ENCODE results near the gene MBP.
A peak's percentile ranks its signal among the peaks of the same experiment; 100 is the strongest.

The MBP gene

GRCh38 chr18:77093586-77093985, 39.0 kb downstream of the MBP start:
- H3K27ac Mint-ChIP-seq: peak overlapping the region; percentile 21
- no peak overlapping the region for H3K4me3 Mint-ChIP-seq
- ATAC-seq: no peak
- H3K4me1 Mint-ChIP-seq: peaks cover 91% of the 10 kb centered on the region
- DNase-seq (ENCODE audit: low spot score in 2 of 2): no peak
- no peaks in the 10 kb centered on the region for H3K9me3 Mint-ChIP-seq
- peaks cover 48% of the 10 kb centered on the region for H3K36me3 Mint-ChIP-seq

- no peak for ATAC-seq
- Mint-ChIP-seq H3K4me3 (peak overlapping the region; percentile 16), H3K9me3 (no peaks in the 10 kb centered on the region), H3K36me3 (peaks cover 46% of the 10 kb centered on the region), H3K4me1 (peaks cover 90% of the 10 kb centered on the region), H3K27ac (peak overlapping the region; percentile 21)
- DNase-seq (ENCODE audit: low spot score in 2 of 2): no peak
Measured at GRCh38 chr18:77093067-77093430, 39.5 kb downstream of the MBP start.

GRCh38 chr18:77092104-77093066, 40.2 kb downstream of the MBP start:
- Mint-ChIP-seq H3K36me3 (peaks cover 39% of the 10 kb centered on the region), H3K4me1 (peaks cover 84% of the 10 kb centered on the region), H3K27ac (peak overlapping the region; percentile 21), H3K4me3 (peak overlapping the region; percentile 16), H3K9me3 (no peaks in the 10 kb centered on the region)
- ATAC-seq: peak; percentile 29
- DNase-seq (ENCODE audit: low spot score in 2 of 2): no peak

- peak overlapping the region; percentile 21 for H3K27ac Mint-ChIP-seq
- no peak overlapping the region for H3K4me3 Mint-ChIP-seq
- H3K4me1 Mint-ChIP-seq: peaks cover 82% of the 10 kb centered on the region
- H3K9me3 Mint-ChIP-seq: no peaks in the 10 kb centered on the region
- DNase-seq (ENCODE audit: low spot score in 2 of 2) (no peak), ATAC-seq (no peak)
- peaks cover 33% of the 10 kb centered on the region for H3K36me3 Mint-ChIP-seq
Measured at GRCh38 chr18:77091366-77091765, 41.2 kb downstream of the MBP start.

- DNase-seq (ENCODE audit: low spot score in 2 of 2): no peak
- Mint-ChIP-seq H3K4me3 (no peak overlapping the region), H3K4me1 (peaks cover 82% of the 10 kb centered on the region), H3K27ac (peak overlapping the region; percentile 64), H3K9me3 (no peaks in the 10 kb centered on the region), H3K36me3 (peaks cover 37% of the 10 kb centered on the region)
- ATAC-seq: no peak
Measured at GRCh38 chr18:77090546-77091174, 41.9 kb downstream of the MBP start.

- Mint-ChIP-seq H3K4me1 (peaks cover 82% of the 10 kb centered on the region), H3K9me3 (no peaks in the 10 kb centered on the region), H3K4me3 (no peak overlapping the region), H3K36me3 (peaks cover 31% of the 10 kb centered on the region), H3K27ac (peak overlapping the region; percentile 64)
- DNase-seq (ENCODE audit: low spot score in 2 of 2): no peak
- no peak for ATAC-seq
Measured at GRCh38 chr18:77089723-77090285, 42.8 kb downstream of the MBP start.

- H3K9me3 Mint-ChIP-seq: no peaks in the 10 kb centered on the region
- ATAC-seq (no peak), DNase-seq (ENCODE audit: low spot score in 2 of 2) (no peak)
- H3K27ac Mint-ChIP-seq: peak overlapping the region; percentile 64
- H3K36me3 Mint-ChIP-seq: peaks cover 24% of the 10 kb centered on the region
- H3K4me3 Mint-ChIP-seq: no peak overlapping the region
- H3K4me1 Mint-ChIP-seq: peaks cover 82% of the 10 kb centered on the region
Measured at GRCh38 chr18:77088963-77089722, 43.4 kb downstream of the MBP start.

- ATAC-seq: no peak
- Mint-ChIP-seq H3K4me3 (no peak overlapping the region), H3K36me3 (peaks cover 18% of the 10 kb centered on the region), H3K4me1 (peaks cover 81% of the 10 kb centered on the region), H3K27ac (no peak overlapping the region), H3K9me3 (no peaks in the 10 kb centered on the region)
- DNase-seq (ENCODE audit: low spot score in 2 of 2): no peak
Measured at GRCh38 chr18:77087393-77088141, 45.0 kb downstream of the MBP start.

- Mint-ChIP-seq H3K9me3 (no peaks in the 10 kb centered on the region), H3K4me1 (peaks cover 80% of the 10 kb centered on the region), H3K27ac (peak overlapping the region; percentile 50), H3K4me3 (no peak overlapping the region), H3K36me3 (peaks cover 20% of the 10 kb centered on the region)
- no peak for ATAC-seq
- no peak for DNase-seq (ENCODE audit: low spot score in 2 of 2)
Measured at GRCh38 chr18:77086656-77087392, 45.8 kb downstream of the MBP start.

- Mint-ChIP-seq H3K36me3 (peaks cover 20% of the 10 kb centered on the region), H3K27ac (peak overlapping the region; percentile 50), H3K4me1 (peaks cover 81% of the 10 kb centered on the region), H3K9me3 (no peaks in the 10 kb centered on the region), H3K4me3 (no peak overlapping the region)
- DNase-seq (ENCODE audit: low spot score in 2 of 2) (no peak), ATAC-seq (no peak)
Measured at GRCh38 chr18:77086034-77086433, 46.5 kb downstream of the MBP start.

GRCh38 chr18:77084688-77085035, 47.9 kb downstream of the MBP start:
- Mint-ChIP-seq H3K9me3 (no peaks in the 10 kb centered on the region), H3K4me1 (peaks cover 73% of the 10 kb centered on the region), H3K27ac (peak overlapping the region; percentile 83), H3K36me3 (peaks cover 13% of the 10 kb centered on the region), H3K4me3 (peak overlapping the region; percentile 36)
- DNase-seq (ENCODE audit: low spot score in 2 of 2) (no peak), ATAC-seq (no peak)

- H3K4me3 Mint-ChIP-seq: no peak overlapping the region
- H3K4me1 Mint-ChIP-seq: peaks cover 83% of the 10 kb centered on the region
Measured at GRCh38 chr18:77082316-77082955, 50.1 kb downstream of the MBP start.

GRCh38 chr18:77081390-77081778, 51.2 kb downstream of the MBP start:
- Mint-ChIP-seq H3K4me1 (peaks cover 81% of the 10 kb centered on the region), H3K9me3 (no peaks in the 10 kb centered on the region), H3K36me3 (peaks cover 43% of the 10 kb centered on the region), H3K27ac (no peak overlapping the region), H3K4me3 (peak overlapping the region; percentile 46)
- ATAC-seq: no peak
- DNase-seq (ENCODE audit: low spot score in 2 of 2): no peak

More at GRCh38 chr18:77082316-77082955, 50.1 kb downstream of the MBP start:
- DNase-seq (ENCODE audit: low spot score in 2 of 2) (no peak), ATAC-seq (no peak)
- Mint-ChIP-seq H3K9me3 (no peaks in the 10 kb centered on the region), H3K27ac (no peak overlapping the region), H3K36me3 (peaks cover 32% of the 10 kb centered on the region)
